ENCODE measurements around the gene SAMM50.
A peak's percentile ranks its signal among the peaks of the same experiment; 100 is the strongest.

Gene SAMM50

GRCh38 chr22:44030051-44030701 lies 74.9 kb downstream of the SAMM50 start:
- no peak for DNase-seq (ENCODE audit: low spot score)

DNA sequence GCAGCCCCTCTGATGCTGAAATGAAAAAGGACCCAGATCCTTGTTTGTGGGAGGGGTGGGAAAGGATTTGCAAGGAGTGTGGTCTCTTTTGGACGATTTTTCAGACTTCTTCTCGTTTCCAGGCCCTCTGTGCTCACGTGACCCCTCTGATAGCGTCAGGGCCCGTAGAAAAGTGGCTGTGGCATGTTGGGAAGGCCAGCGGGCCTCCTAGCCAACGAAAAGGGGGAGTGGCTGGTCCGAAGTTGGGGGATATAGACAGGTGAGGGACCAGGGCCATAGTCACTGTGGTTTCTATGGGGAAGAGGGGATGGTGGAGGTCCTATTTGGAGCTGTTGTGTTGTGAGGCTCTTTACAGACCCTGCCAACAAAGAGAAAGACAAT lies 75.5 kb downstream of the SAMM50 start:
- DNase-seq (ENCODE audit: low spot score): no peak

DNA sequence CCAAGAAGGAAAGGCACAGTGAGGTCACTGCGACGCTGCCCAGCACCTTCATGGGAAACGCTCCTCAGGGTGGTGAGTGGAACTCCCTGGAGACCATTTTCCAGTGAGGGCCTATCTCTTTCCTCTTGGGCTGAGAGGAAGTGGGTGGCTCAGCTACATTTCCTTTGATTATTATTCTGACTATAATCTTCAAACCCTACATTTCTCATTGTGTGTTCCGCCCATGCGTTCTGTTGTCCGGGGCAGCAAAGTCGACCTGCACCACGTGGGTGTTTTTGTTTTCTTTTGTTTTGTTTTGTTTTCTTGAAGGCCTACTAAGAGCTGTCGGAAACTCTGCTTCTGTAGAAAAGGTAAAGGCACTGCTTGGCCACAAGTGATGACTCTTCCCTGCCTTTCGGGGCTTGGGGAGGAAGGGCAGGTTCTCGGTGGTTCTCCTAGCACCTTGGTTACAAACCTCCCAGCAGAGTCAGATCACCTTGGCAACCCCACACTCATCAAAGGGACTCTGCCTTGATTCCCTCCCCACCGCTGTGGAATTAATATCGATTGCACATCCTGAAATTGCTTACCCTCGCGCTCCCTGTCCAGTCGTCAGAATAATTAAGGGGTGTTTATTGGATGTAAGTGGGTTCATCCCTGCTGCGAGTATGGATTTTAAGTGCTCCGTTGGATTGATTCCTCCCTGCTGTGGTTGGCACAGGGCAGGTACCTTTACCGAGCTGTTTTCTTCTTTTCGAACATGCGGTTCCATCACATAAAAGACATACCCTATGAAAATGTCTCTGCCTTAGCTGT lies 76.1 kb downstream of the SAMM50 start:
- peak; percentile 56 for DNase-seq (ENCODE audit: low spot score)

DNA sequence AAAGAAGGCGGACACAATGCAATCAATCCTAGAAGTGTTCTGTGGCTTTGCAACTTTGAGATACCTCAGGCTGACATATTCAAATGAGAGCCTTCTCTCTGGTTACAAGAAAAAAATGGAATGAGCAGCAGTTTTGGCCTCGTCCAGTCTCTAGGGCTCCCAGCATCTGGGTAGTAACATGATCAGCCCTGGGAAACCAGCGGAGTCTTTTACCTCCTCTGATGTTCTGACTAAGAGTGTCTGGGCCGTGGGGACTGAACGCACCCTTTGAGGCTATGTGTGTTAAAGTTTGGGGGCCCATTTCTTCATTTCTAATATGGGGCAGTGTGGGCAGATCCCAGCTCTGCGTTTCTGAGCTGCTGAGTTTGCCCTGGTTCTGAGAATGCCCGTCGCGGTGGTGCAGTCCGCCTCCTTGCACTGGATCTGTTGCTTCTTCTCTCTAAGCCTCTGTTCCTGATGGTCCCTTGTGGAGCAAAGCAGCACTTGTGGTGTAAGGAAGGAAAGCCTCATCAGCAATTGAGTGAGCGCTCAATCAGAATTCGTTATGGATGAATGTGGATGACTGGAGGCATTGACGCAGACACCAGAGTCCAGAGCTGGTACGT lies 77.0 kb downstream of the SAMM50 start:
- DNase-seq (ENCODE audit: low spot score): no peak

GRCh38 chr22:44033287-44033686 lies 78.0 kb downstream of the SAMM50 start:
- DNase-seq (ENCODE audit: low spot score): no peak

DNA sequence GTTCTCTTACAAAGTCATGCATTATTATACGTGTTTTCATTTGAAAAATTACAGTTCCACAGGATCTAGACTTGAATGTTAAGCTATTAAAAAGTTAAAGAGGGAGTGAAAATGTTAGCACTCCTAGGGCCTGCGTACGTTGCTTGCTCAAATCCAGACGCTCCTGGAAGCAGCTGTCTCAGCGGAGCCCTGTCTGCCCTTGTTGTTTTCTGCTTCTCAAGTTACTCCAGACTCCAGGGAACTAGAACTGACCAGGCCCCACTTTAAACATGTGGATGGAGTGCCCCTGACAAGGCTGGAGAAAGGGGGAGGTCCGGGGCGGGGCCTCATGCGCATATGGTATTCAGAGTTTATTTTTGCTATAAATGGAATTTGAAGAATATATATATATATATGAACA lies 78.5 kb downstream of the SAMM50 start:
- no peak for DNase-seq (ENCODE audit: low spot score)

- no peak for DNase-seq (ENCODE audit: low spot score)
These were observed 82.5 kb downstream of the SAMM50 start for GRCh38 chr22:44037519-44038375.

DNA sequence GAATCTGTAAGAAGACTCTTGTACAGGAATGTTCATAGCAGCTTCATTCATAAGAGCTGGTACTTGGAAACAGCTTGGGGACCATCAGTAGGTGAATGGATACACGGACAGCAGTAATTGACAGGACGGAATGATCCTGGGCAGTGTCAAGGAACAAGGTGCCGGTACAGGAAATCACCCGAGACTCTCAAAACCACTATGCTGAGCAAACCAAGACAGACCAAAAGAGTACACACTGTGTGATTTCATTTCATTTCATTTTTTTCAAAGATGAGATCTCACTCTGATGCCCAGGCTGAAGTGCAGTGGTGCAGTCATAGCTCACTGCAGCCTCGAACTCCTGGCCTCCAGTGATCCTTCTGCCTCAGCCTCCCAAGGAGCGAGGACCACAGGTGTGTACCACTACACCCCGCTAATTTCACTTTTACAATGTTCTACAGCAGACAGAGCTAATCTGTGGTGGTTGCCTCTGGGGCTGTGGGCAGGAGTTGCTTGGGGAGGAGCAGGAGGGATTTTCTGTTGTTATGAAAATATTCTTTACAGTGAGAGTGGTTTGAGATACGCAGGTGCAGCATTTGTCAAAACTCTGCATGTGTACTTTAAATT lies 84.4 kb downstream of the SAMM50 start:
- DNase-seq (ENCODE audit: low spot score): no peak

GRCh38 chr22:44042249-44043218 lies 87.3 kb downstream of the SAMM50 start:
- DNase-seq (ENCODE audit: low spot score): no peak

- DNase-seq (ENCODE audit: low spot score): no peak
These were observed 89.9 kb downstream of the SAMM50 start for GRCh38 chr22:44045145-44045544.

All from CD4-positive, alpha-beta T cell treated with Interleukin-15 for 4 hours (primary cell).